DMS114 treated with DMSO at 0.1 percent for 48 hours (cell line): ENCODE results near the gene PSRC1.
A peak's percentile ranks its signal among the peaks of the same experiment; 100 is the strongest.
"Not testable (repeated sequence)": the region's sequence is repeated elsewhere in the genome, so short reads cannot be mapped to it uniquely, and the experiment has no call there.

Source experiments
- DNase-seq: peaks from one replicate; lab custom pipeline; 2025; ENCODE audit not compliant: unreplicated experiment; lab: John Stamatoyannopoulos, UW

The PSRC1 gene

DNA sequence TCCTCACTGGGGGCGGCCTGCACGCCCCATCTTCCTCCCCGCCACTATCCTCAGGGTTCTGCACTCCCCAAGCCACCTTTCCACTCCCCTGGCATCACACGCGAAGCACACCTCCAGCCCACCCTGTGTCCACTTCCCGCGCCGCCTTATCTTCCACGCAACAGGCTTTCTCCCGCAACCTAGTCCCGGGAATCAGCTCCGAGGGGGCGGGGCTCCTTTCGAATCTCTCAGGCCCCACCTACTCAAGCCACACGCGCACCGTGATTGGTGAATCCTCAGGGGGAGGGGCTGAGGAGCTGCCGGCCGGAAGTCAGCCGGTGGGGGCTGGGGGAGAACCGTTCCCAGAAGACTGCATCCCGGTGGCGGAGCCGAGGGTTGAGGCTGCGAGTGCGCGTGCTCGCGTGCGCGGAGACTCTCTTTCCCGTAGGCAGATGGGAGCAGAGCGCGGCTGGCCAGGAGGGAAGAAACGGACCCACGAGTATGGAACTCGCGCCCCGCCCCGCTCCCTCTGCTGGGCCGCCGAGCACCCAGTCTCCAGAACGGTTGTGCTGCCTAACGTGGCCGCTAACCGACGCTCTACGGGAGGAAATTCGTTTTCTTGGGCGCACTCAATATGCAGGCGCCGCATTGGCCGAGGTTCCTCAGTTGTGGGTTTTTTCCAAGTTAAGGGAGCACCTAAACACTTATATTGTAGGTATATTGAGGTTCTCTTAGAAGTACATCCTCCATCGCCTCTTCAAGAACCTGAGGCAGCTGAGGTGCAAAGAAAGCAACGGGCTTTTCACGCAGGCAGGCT lies at the start of gene PSRC1:
Gene PSRC1 (minus strand): TSS at position 194 of the 796 bp plus-strand sequence.
- DNase-seq, result peak; percentile 92

DNA sequence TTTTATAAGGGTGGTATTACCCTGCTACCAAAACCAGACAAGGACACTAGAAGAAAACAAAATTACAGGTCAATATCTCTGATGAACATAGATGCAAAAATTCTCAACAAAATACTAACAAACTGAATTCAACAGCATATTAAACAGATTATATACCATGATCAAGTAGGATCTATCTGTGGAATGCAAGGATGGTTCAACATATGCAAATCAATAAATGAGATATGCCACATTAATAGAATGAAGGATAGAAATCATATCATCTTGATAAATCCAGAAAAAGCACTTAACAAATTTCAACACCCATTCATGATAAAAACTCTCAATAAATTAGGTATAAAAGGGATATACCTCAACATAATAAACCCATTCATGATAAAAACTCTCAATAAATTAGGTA lies 48.2 kb upstream of the PSRC1 start:
- no peak for DNase-seq

DNA sequence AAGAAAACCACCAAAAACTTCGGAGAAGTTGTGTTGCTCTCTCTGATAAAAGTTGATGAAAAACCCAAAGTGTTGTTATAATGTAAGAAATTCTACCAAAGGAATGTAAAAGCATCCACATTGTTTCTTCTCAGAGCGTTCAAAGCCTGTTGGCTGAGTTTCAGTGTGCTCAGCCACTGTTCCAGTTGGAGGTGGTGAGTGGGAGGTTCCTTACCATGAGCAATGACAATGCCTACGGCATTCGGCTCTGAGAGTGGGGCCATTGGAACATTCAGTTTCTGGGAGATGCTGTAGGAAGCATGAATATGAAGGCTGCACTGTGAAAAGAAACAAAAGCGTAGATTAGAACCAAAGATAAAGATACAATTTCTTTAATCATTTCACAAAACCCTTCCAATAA lies 44.3 kb upstream of the PSRC1 start:
- DNase-seq, result no peak

DNA sequence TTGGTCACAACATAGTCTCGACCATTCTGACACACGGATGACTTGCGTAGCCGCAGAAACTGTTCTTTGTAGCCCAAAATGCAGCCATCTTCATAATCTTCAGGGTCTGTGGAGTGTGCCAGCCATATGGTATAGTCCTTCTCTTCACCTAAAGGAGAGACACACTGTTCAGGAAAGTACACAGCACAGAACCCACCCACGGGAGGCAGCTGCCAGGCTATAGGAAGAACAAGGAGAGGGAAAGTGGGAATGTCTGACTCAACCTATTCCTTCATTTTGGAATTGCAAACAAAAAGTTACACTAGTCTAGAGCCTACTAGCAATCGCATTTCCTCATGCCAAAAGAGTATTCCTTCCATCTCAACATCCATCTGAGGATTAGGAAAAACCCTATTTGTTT lies 40.0 kb upstream of the PSRC1 start:
- DNase-seq, result no peak

DNA sequence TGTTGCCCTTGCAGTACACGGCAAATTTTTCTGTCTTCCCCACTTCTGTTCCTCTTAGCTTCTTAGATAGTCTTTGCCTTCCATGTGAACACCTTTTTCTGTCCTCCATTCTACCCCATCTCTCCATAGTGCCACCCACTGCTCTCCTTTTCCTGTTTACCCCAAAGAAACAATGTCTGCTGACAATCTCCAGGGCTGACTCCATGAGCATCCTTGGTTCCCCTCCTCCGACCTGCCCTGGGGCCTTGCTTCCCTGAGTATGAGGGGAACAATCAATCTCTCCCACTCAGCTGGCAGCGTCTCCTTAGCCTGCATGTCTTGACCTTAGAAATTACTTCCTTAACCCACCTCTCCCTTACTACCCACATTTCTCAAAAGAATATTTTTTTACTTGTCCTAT lies 36.2 kb upstream of the PSRC1 start:
- no peak for DNase-seq

DNA sequence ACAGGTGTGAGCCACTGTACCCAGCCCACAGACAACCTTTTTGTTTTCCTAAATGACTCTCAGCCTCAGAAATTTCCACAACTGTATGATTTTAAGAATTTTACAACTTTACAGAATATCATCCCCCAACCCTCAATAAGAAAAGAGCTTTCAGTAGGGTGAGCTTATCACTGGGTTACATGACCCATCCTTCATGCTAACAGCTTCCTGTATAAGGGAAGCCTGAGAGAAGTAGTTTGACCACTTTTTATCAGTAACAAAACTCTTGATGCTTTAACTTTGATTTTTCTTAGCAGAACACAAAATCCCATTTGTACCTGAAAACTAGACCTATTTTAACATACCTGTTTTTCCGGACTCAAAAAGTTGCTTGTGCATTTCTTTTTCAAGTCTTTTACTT lies 33.6 kb upstream of the PSRC1 start:
- DNase-seq, result no peak

DNA sequence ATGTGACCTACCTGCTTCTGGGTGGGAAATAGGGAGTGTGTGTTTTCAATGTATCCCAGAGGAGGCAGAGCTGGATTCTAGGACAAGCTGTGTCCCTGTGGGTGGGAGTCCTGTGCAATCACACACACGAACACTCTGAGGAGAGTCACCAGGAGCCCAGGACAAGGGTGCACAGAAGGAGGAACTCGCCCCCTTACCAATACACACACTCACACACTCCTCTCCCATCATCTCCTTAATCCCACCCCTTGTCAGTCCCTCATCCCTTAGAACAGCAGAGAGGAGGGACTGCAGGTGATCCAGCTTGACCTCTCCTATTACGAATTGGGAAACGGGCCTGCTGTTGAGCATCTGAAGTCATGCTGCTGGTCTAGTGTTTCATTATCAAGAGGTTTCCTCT lies 32.3 kb upstream of the PSRC1 start:
- no peak for DNase-seq

DNA sequence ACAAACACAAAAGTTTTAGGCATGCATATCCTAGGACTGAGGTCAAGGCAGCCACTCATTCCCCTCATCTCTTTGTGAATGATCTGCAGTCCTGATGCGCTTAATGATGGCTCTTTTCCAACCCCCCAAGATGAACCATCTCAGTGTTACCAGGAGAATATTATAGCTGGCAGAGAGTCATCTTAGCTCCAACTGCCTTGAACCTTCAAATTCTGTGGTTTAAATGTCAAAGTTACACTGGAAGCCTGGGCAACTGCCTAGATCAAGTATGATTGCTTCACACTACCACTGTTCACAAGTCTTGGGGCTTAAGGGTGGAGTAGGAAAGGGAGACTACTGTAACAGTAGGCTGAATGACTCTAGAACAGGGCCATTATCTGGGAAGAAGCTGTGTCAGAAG lies 31.9 kb upstream of the PSRC1 start:
- no peak for DNase-seq

DNA sequence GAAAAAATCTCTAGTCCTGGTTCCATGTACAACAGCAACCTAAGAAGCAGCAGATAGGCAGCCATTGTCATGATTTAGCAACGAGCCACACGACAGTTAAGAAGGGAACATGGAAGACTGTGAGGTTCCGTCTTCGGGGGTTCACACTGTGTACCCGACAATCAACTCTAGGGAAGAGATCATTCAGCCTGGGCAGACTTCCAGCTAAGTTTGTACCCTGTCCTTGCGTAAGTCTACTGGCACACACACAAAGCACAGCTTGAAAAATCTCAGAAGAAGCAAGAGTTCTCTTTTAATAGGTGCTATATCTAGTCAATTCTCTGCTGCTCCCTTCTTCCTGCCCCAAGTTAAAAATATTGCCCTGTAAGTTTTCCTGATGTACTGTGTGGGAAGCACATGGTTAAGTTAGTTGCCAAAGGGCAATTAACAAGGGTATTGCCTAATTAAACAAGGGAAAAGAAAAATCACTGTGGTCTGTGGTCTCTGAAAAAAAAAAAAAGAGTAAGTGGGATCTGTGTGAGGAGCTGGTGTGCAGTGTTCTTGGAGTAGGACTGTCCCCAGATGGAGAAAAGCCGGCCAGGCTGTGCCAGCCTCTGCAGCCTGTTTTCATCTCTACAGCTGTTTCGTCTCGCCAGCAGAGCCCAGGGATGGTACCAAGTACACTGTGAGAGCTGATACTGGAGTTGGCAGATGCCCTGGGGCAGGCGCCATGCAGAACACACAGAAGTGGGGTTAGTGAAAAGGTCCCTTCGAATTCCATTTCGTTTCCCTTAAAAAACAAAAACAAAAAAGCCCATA lies 30.2 kb upstream of the PSRC1 start:
- no peak for DNase-seq

DNA sequence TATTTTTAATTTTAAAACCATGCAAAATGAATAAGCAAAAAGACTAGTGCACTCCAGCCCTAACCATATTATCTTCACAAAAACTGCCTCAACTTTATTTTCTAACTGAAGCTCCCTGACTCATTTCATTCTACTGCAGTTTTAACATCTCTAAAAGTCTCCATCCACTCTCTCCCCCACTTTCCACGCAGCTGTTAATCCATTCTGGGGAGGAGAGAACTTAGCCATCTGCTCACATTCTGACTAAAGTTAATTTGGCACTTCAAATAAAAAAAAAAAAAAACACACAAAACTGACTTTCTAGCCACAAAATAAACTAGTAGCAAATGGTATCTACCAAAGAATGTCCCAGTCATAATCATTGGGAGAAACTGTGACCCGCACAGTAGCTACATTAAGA lies 29.3 kb upstream of the PSRC1 start:
- DNase-seq, result no peak

DNA sequence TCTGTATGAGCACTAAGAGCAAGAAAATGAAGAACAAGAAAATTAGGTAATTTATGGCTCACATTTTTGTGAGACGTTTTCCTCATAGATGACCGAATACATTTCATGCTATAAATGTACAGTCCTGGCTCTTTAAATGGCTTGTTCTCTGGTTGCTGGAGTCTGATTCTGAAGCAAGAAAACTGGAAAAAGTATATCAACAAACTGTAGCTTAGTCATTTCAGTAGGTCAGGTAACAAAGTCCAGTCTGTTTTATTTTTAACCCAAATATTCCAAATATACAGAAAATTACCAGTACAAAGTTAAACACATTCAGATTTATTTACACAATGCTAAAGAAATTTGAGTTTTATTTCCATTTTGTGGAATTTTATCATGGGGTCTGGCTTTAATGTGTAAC lies 26.4 kb upstream of the PSRC1 start:
- DNase-seq, result no peak

DNA sequence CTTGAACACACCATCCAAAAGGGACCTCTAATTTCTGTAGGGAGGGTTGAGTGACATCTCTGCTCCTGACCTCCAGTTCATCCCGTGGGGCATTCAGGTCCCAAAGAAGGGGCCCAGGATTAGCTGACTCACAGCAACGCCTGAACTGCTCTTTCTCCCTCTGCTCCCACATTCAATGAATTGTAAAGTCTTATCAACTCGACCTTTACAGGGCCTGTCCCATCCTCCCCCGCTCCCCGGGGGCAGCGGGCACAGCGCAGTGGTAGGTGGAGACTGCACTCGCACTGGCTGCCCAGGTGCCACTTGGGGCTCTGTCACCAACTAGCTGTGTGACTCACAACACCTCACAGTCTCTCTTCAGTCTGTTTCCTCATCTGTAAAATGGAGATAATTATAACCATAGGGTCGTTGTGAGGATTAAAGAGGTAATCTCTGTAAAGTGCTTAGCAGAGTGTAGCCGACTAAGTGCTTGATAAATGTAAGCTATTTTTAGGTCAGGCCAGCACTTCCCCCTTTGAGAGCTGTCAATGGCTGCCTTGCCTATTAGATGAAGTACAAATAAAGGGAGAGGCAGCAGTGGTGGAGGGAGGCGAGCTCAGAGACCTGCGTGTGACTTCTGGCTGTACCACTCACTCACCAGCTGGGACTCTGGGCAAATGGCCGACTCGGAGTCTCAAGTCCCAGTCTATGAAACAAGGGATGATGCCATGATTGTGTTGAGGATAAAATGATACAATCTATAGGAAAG lies 24.5 kb upstream of the PSRC1 start:
- no peak for DNase-seq

DNA sequence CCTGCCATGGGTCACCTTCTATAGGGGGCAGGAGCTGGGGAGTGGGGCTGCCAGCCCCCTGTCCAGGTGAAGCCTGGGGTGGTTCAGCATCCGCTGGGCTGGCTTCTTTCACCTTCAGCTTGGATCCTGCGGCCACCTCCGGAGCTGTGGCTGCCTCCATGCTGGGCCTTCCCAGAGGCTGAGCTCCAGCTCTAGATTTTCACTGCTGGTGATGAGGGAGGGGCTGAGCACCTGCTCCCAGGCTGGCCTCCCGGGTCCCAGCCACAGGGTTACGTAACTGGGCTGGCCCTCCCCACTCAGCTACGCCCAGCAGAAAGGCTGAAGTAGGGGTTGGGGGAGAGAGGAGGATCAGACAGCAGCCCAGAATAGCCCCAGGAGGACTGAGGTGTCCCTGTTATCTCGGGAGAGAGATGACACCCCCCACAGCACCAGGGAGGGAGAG lies 23.9 kb upstream of the PSRC1 start, which contains the start of gene MYBPHL:
Gene MYBPHL (minus strand): TSS at position 180 of the 442 bp plus-strand sequence. CDS start 20 bp downstream, at position 160.
- no peak for DNase-seq

DNA sequence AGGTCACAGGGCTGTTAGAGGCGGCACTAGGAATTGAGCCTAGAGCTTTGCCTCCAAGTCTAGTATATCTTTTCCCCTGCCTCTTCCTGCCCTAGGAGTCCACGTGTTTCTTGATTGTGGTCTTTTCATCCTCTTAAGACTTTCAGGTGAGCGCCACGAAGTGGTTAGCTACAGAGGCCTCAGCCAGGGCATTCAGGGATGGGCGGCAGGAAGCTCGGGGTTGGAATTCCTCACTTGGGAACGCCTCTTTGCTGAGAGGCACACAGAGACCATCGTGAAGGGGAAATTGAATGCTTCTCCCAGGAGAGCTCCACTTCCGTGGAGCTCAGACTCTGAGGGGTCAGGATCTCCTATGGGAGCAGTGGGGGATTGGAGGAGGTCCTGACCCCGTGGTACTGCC lies 23.0 kb upstream of the PSRC1 start:
- not testable (repeated sequence) for DNase-seq

DNA sequence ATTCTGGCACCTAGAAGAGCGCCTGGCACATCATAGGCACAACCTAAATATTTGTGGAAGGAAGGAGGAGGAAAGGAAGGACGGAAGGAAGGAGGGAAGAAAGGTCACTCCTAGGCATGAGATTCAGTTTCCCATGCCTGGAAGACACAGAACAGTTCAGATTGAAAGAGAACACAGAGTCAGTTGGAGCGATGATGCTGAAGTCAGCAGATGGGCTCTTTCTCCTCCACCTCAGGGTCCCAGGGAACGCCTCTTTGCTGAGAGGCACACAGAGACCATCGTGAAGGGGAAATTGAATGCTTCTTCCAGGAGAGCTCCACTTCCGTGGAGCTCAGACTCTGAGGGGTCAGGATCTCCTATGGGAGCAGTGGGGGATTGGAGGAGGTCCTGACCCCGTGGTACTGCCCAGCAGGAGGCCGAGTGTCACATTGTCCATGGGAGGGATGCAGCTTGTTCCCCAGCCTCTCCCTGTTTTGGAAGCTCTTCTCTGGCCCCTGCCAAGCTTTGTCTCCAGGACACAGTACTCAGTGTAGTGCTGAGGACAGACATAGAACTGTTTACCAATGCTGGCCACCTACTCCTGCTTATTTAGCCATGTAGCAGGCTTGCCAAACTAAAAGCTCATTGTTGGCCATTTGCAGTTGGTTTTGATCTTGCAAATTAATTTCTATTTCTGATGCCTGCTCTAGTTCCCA lies 21.4 kb upstream of the PSRC1 start:
- DNase-seq, result no peak

DNA sequence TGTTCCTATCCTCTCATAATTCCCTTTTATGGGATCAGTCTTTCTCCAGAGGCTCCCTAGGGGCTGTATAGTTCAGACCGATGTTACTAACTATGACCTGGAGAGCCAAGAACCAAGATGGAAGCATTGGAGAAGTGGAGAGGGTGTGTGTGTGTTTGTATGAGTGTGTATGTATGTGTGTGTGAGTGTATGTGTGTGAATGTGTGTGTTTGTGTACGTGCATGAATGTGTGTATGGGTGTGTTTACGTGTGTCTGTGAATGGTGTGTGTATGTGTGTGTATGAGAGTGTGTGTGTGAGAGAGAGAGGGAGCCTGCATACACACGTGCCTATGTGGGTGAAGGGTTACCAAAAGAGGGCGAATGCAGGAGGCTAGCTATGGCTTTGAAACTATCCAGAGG lies 18.9 kb upstream of the PSRC1 start:
- DNase-seq, result no peak

DNA sequence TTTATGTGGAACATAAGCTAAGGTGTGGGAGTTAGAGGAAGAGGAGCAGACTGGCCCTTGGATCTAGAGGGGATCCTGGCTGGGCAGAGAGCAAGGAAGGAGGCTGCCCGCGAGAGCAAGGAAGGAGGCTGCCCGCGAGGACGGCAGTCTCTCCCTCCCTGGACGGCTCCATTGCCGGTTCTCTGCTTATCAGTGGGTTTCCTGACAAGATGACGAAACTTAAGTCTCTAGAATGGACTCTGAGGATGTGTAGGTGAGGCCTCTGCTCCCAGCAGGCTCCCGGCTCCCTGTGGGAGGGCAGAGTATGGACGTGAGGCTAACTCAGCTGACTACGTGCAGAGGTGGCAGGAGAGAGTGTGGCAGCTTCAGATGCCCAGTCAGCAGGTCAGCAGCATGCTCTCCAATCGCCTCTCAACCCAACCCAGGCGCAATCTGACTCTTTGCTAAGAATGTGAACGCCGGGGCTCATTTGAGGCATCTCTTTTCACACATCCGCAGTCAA lies 17.8 kb upstream of the PSRC1 start:
- no peak for DNase-seq

DNA sequence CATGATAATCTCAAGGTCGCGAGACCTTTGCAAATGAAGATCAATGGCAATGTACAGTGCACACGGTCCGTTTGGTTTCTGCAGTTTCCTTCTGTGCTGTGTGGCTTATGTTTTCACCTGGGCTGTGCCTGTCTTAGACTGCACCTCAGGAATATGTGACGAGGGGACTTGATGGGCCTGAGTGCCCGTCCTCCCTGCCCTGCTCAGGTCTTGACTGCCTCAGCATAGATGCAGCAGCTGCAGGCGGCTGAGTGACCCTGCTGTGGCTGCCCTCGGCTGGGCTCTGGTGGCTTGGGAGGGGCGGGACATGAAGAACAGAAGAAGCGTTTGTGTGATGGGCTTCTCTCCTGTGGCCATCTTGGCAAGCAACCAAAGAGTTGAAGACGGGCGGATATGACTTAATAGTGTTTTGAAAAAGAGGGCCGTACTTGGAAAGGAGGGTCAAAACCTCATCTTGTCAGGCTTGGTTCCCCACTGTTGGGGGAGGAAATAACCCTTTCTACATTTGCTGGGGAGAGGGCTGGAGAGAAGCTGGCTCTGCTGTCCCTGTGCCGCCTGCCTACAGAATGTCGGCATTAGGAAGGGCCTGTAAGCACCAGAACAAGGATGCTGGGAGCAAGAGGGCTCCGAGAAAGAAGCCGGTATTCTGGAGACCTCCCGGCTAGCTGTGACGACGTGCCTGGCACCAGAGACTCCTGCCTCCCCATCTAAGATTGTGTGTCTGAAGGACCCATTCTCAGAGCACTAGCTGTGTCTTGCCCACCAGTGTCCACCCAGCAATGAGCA lies 16.8 kb upstream of the PSRC1 start:
- DNase-seq, result no peak

DNA sequence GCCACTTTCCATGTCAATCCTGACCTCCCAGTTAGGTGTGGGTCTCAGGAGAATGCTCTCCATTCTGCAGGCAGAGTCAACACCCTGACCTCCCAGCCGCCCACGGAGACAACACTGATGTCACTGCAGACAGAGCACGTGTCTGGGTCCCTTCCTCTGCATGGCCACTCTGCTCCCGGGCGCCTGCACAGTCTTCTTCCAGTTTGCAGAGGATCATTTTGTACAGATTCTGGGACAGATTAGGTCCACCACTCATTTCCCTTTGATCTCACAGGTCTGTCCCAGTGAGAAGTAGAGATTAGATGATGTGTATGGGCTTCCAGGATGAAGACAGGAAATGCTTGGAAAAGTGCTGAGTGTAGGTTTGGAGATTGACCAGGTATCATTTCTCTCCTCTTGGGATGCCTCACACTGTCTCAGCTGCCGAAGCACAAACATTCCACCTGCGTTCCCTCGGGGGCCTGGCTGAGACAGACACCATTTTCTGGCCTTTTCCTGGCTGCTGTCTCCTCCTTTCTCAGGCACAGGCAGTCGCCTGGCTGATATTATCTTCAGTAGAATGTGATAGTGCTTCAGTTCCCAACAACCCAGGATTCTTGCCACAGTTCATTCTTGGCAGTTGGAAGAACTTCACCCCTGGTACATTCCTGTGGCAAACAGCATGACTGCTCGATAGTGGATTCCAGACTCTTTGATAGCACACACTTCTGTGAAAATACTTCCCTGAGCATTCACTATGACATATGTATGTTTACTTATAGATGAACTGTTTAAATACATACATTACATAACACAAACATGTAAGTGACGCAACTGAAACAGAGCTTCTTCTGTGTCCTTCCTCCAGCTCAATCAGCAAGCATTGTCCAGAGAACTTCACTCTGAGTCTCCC lies 16.0 kb upstream of the PSRC1 start:
- DNase-seq, result no peak
